ENCODE results near the gene ISOC2.

- TF ChIP-seq LEF1 (IDR thresholded peaks at IDR 0.05) (no peak), ZNF175 (CRISPR knock-in tag; IDR thresholded peaks at IDR 0.05; ENCODE audit: low read depth) (no peak), ZNF282 (CRISPR knock-in tag; IDR thresholded peaks at IDR 0.05) (no peak), POU5F1 (IDR thresholded peaks at IDR 0.05; ENCODE audit: borderline replicate concordance, low read depth, low read length, partially characterized antibody) (no peak), CREB1 (IDR thresholded peaks at IDR 0.05) (no peak), CREB1 (CRISPR knock-in tag; IDR thresholded peaks at IDR 0.05) (0 out of 2 replicates have a peak, but pooled peaks have one; percentile 36)
- TF ChIP-seq, protein P1, sequence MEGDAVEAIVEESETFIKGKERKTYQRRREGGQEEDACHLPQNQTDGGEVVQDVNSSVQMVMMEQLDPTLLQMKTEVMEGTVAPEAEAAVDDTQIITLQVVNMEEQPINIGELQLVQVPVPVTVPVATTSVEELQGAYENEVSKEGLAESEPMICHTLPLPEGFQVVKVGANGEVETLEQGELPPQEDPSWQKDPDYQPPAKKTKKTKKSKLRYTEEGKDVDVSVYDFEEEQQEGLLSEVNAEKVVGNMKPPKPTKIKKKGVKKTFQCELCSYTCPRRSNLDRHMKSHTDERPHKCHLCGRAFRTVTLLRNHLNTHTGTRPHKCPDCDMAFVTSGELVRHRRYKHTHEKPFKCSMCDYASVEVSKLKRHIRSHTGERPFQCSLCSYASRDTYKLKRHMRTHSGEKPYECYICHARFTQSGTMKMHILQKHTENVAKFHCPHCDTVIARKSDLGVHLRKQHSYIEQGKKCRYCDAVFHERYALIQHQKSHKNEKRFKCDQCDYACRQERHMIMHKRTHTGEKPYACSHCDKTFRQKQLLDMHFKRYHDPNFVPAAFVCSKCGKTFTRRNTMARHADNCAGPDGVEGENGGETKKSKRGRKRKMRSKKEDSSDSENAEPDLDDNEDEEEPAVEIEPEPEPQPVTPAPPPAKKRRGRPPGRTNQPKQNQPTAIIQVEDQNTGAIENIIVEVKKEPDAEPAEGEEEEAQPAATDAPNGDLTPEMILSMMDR (IDR thresholded peaks at IDR 0.05 in 2 of 3, conservative IDR thresholded peaks at IDR 0.05 in 1 of 3; ENCODE audit: insufficient read depth in 2 of 3, low read depth in 1 of 3, low read length in 3 of 3), result no peak; a peak in 1 of 6 replicates
Observed at GRCh38 chr19:55447421-55448174, 13.8 kb downstream of the ISOC2 start.
